Endodermal cell (in vitro differentiated cells): ENCODE results near the gene TMED3. TPM values are rescaled to one million over a fixed set of nuclear protein-coding genes. Genes with fewer than 3 reads are reported as not detected.

ENCODE experiments used
- DNase-seq: peaks from one replicate; pipeline ENCODE4 v3.0.0-alpha.2; 2017
- H3K27ac ChIP-seq: 2 replicates; pipeline ENCODE4 v1.5.1; 2013; ENCODE audit warnings: mild to moderate bottlenecking, low read depth, low read length, moderate library complexity
- H3K27me3 ChIP-seq: 2 replicates; pipeline ENCODE4 v1.6.1; 2013; ENCODE audit warnings: mild to moderate bottlenecking, low read length, moderate library complexity; ENCODE audit not compliant: insufficient read depth, control insufficient read depth, poor library complexity, severe bottlenecking
- H3K36me3 ChIP-seq: 2 replicates; pipeline ENCODE4 v1.7.0; 2013; ENCODE audit warnings: mild to moderate bottlenecking, low read length, moderate library complexity; ENCODE audit not compliant: control insufficient read depth, insufficient read depth
- H3K4me1 ChIP-seq: one replicate; pipeline ENCODE4 v1.7.0; 2013; ENCODE audit warnings: low read length; ENCODE audit not compliant: control insufficient read depth, insufficient read depth
- H3K4me3 ChIP-seq: 2 replicates; pipeline ENCODE4 v1.5.1; 2013; ENCODE audit warnings: mild to moderate bottlenecking, low read length, moderate library complexity
- H3K9ac ChIP-seq: 2 replicates; pipeline ENCODE4 v1.6.1; 2013; ENCODE audit warnings: mild to moderate bottlenecking, low read length, moderate library complexity; ENCODE audit not compliant: poor library complexity, severe bottlenecking; ENCODE audit errors: extremely low read depth
- H3K9me3 ChIP-seq: 2 replicates; pipeline ENCODE4 v1.6.1; 2013; ENCODE audit warnings: mild to moderate bottlenecking, low read length, moderate library complexity; ENCODE audit not compliant: control insufficient read depth
- H3K27ac Mint-ChIP-seq: 2 replicates; pipeline ENCODE4 v1.8.0; 2020; ENCODE audit warnings: mixed read lengths
- H3K27me3 Mint-ChIP-seq: 2 replicates; pipeline ENCODE4 v1.8.0; 2021; ENCODE audit warnings: mild to moderate bottlenecking, mixed read lengths; ENCODE audit not compliant: insufficient read depth
- H3K36me3 Mint-ChIP-seq: 2 replicates; pipeline ENCODE4 v1.8.0; 2020; ENCODE audit warnings: low read depth, mixed read lengths
- H3K4me1 Mint-ChIP-seq: 2 replicates; pipeline ENCODE4 v1.8.0; 2020; ENCODE audit warnings: mixed read lengths
- H3K4me3 Mint-ChIP-seq: 2 replicates; pipeline ENCODE4 v1.8.0; 2020; ENCODE audit warnings: mild to moderate bottlenecking, moderate library complexity, mixed read lengths
- H3K9me3 Mint-ChIP-seq: 2 replicates; pipeline ENCODE4 v1.8.0; 2020; ENCODE audit warnings: mild to moderate bottlenecking, mixed read lengths
- CTCF ChIP-seq: fragments of 200-600 bp; sonication (generic); conservative IDR thresholded peaks from 2 replicates; pipeline ENCODE4 v1.5.0; 2021; ENCODE audit warnings: antibody characterized with exemption, mild to moderate bottlenecking
- WGBS, 2 experiments: methylation state at CpG; one replicate each; pipeline versions ENCODE4 v1.1.5 to v1.1.7; 2013; ENCODE audit warnings: missing lambda C conversion rate in 2 of 2, mixed read lengths in 1 of 2; ENCODE audit not compliant: insufficient coverage in 1 of 2, insufficient read length in 1 of 2; 5-methylcytosine and 5-hydroxymethylcytosine counted together
- total RNA-seq, 2 donors: library from RNA; stranded (reverse); fragmentation: NEBNext Ultra II Directional in 1 of 2; extraction: Animal tissue kit (Norgen Biotek cat#: 25700) in 1 of 2; gene quantifications; 2 replicates in 1 of 2; 3 replicates in 1 of 2; pipeline ENCODE4 v1.2.1, GENCODE V29; 2021

Gene TMED3
- total RNA-seq, 2 donors from 2014 or later: 44.8 to 48.9 TPM

DNA sequence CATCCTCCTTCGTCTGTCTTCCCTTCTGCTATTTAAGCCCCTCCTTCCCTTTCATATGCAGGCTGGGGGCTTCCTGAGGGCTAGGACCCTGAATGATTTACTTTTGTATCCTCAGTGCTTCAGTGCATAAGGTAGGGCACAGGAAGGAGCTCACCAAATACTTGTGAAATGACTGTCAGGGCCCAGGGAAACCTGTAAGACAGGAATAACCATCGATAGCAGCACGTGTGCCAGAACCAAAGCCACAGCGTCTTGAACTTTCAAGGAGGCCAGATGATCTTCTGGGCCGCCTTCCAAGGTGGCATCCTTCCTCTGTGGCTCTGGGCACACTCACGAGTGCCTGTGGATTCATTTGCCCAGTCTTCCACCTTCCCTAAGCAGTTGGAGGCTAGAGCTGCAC lies 3.9 kb downstream of the TMED3 start:
- H3K36me3 Mint-ChIP-seq: peaks cover 67% of the 10 kb centered on the region
- Histone ChIP-seq H3K4me3 (no peak overlapping the region), H3K4me1 (peaks cover 5% of the 10 kb centered on the region), H3K27me3 (peaks cover 8% of the 10 kb centered on the region), H3K9me3 (no peaks in the 10 kb centered on the region), H3K36me3 (peaks cover 55% of the 10 kb centered on the region), H3K27ac (no peak overlapping the region), H3K9ac (no peak overlapping the region)
- TF ChIP-seq CTCF: no peak
- peaks cover 11% of the 10 kb centered on the region for H3K9me3 Mint-ChIP-seq
- H3K27ac Mint-ChIP-seq: no peak overlapping the region
- DNase-seq: no peak
- WGBS, 2 experiments: 94 to 100% methylated on average over 6 of the region's 6 CpGs
- peaks cover 11% of the 10 kb centered on the region for H3K4me1 Mint-ChIP-seq
- H3K4me3 Mint-ChIP-seq: no peak overlapping the region
- H3K27me3 Mint-ChIP-seq: peaks cover 7% of the 10 kb centered on the region

- no peaks in the 10 kb centered on the region for H3K27me3 Mint-ChIP-seq
- no peak for TF ChIP-seq CTCF
- WGBS, 2 experiments: 84 to 100% methylated on average over 4 to 10 of the region's 10 CpGs
- Histone ChIP-seq H3K9ac (no peak overlapping the region), H3K4me1 (peaks cover 5% of the 10 kb centered on the region), H3K9me3 (no peaks in the 10 kb centered on the region), H3K4me3 (no peak overlapping the region), H3K27ac (no peak overlapping the region), H3K27me3 (no peaks in the 10 kb centered on the region), H3K36me3 (peaks cover 55% of the 10 kb centered on the region)
- H3K9me3 Mint-ChIP-seq: peaks cover 11% of the 10 kb centered on the region
- peaks cover 11% of the 10 kb centered on the region for H3K4me1 Mint-ChIP-seq
- H3K4me3 Mint-ChIP-seq: no peak overlapping the region
- no peak overlapping the region for H3K27ac Mint-ChIP-seq
- no peak for DNase-seq
- peaks cover 76% of the 10 kb centered on the region for H3K36me3 Mint-ChIP-seq
These were observed 4.9 kb downstream of the TMED3 start for GRCh38 chr15:79315623-79316328.

- H3K27ac Mint-ChIP-seq: no peak overlapping the region
- no peak for DNase-seq
- Histone ChIP-seq H3K4me1 (peaks cover 5% of the 10 kb centered on the region), H3K27ac (no peak overlapping the region), H3K9ac (no peak overlapping the region), H3K36me3 (peaks cover 66% of the 10 kb centered on the region), H3K9me3 (no peaks in the 10 kb centered on the region), H3K27me3 (no peaks in the 10 kb centered on the region), H3K4me3 (no peak overlapping the region)
- 90 to 94% methylated on average over 7 to 9 of the region's 9 CpGs for WGBS, 2 experiments
- peaks cover 86% of the 10 kb centered on the region for H3K36me3 Mint-ChIP-seq
- peaks cover 11% of the 10 kb centered on the region for H3K9me3 Mint-ChIP-seq
- no peak overlapping the region for H3K4me3 Mint-ChIP-seq
- no peaks in the 10 kb centered on the region for H3K27me3 Mint-ChIP-seq
- H3K4me1 Mint-ChIP-seq: peaks cover 8% of the 10 kb centered on the region
- no peak for TF ChIP-seq CTCF
These were observed 6.0 kb downstream of the TMED3 start for GRCh38 chr15:79316864-79317263.
